ENCODE data around the gene ACBD3. TPM values are rescaled to one million over a fixed set of nuclear protein-coding genes. Genes with fewer than 3 reads are reported as not detected.

The ACBD3 gene
- total RNA-seq: 67.6 TPM

GRCh38 chr1:226186124-226187018 lies at the start of gene ACBD3:
TSS of gene ACBD3 (minus strand) at chr1:226186741. CDS start at chr1:226186675, 66 bp downstream.

DNA sequence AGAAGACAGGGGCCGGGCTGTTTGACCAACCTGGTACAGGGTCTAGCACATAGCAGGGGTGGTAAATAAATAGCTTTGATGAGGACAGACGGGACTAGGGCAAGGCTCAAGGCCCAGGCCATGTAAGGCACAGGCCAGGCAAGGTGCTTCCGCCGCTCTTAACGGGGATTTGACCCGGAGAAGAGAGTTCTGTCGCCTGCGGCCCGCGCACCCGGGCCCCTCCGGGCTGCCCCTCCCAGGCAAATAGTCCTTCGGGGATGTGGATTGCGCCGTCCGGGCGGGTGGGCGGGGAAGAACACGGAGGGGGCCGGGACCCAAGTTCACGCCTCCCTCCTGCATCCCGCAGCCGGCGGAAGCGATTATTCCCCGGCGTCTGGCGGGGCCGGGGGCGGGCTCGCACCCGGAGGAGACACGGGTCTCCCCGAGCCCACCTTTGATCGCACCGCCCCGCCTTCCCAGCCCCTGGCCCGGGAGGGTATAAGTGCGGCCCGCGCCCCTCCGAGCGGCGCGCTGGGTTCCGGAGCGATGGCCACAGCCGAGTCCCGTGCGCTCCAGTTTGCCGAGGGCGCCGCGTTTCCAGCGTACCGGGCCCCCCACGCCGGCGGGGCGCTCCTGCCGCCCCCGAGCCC lies 36.7 kb upstream of the ACBD3 start, which contains the start of gene MIXL1:
Gene MIXL1, plus strand, starts transcription at position 508 of the 629 bp plus-strand sequence. Its CDS starts 18 bp downstream, at position 526.

Other genes starting within 250 kb of the ACBD3 start
- 4.2 TPM for gene LEFTY2, start 245.5 kb downstream of the ACBD3 start, total RNA-seq
- 43.3 TPM for gene SDE2, start 187.4 kb downstream of the ACBD3 start, total RNA-seq
- gene H3-3A, start 124.0 kb downstream of the ACBD3 start, total RNA-seq: 625 TPM
- gene MIXL1, start 36.9 kb upstream of the ACBD3 start, total RNA-seq: not detected
- 11.3 TPM for gene LIN9, start 122.4 kb upstream of the ACBD3 start, total RNA-seq
- gene PARP1, start 221.4 kb upstream of the ACBD3 start, total RNA-seq: 194 TPM

All from camera-type eye (tissue), 1 donor.